Measurements from ENCODE around the gene MRPS15. TPM values are rescaled to one million over a fixed set of nuclear protein-coding genes. Genes with fewer than 3 reads are reported as not detected.
"Not testable (repeated sequence)": the region's sequence is repeated elsewhere in the genome, so short reads cannot be mapped to it uniquely, and the experiment has no call there.

Gene MRPS15
- total RNA-seq (10 to 100 TPM; 34.7 to 37.0 TPM), polyA plus RNA-seq (10 to 100 TPM; 78.7 to 81.3 TPM)
- long read RNA-seq, donor 1, transcript MRPS15-201 (8 exons, 1,006 nt): major isoform, 25 of 32 reads
- long read RNA-seq, donor 1, partial matches to known transcripts: 2 of 32 reads
- long read RNA-seq, donor 1, other reads (novel, unspliced or antisense): 5 of 32 reads
- long read RNA-seq, donor 2, transcript MRPS15-201 (8 exons, 1,006 nt): major isoform, 6 of 8 reads
- long read RNA-seq, donor 2, partial matches to known transcripts: 0 of 8 reads
- long read RNA-seq, donor 2, other reads (novel, unspliced or antisense): 1 of 8 reads

DNA sequence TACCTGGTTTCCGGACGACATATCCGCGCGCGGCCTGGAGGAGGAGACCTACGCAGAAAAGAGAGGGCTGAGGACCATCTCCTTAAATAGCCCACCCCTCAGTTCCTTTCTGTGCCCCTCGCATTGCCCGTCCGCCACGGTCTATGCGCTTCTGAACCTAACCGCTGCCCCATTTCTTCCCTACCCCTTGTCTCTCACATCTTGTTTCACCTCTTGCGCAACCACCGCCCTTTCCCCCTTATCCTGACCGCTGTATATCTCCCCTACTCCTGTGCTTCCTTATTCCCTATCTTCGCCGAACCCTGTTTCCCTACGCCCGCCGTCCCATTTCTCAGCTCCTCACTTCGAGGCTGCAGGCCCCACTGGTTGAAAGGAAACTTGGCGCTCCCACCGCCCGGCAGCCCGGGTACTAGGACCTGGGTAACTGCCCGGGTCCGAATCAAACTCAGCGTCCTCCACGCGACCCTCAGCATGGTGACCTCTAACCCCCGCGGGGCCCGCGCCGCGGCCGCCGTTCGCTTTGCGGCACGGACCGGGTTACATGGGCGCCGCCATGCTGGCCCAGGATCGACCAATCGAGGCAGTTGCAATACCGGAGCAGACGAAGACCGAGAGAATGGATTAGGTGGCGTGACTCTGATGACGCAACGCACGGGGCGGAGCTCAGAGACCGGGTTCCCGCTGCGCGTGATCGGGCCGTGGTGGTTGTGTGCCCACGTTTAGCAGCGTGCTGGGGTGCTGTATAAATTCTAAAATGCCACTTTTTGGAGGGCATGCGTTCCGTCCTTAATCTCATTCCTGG is at the start of gene MRPS15:
TSS of gene MRPS15 (minus strand) at position 582 of the 802 bp plus-strand sequence. CDS start at position 473, 109 bp downstream.
- H3K4me1 ChIP-seq (ENCODE audit: control insufficient read depth in 1 of 2, insufficient read depth in 2 of 2, low read length in 2 of 2): no peaks in the 10 kb centered on the region
- intact Hi-C loops (cut with DNase I): loop anchor here in 1 of 2 donors (10.0 kb wide), 1 partner anchor 1341 kb away; the partner anchor contains the start of genes C1orf122 and YRDC
- ATAC-seq (ENCODE audit: low FRiP score) (peak; percentile 97), DNase-seq (peak; percentile 98 to 99)
- H3K27ac ChIP-seq (ENCODE audit: low read depth in 1 of 2, low read length in 2 of 2): peak within 1 kb of the TSS; percentile 62 to 75
- H3K4me3 ChIP-seq (ENCODE audit: low read length in 2 of 2): peak within 1 kb of the TSS; percentile 61 to 90
- no peaks in the 10 kb centered on the region for H3K27me3 ChIP-seq (ENCODE audit: control insufficient read depth in 1 of 2, insufficient read depth in 2 of 2, low read length in 1 of 2)
- 0% methylated on average over 61 to 65 of the region's 65 CpGs for WGBS, 2 donors
- H3K9me3 ChIP-seq (ENCODE audit: control insufficient read depth, low read length): no peaks in the 10 kb centered on the region
- peaks cover 0 to 8% of the 10 kb centered on the region in 2 donors for H3K36me3 ChIP-seq (ENCODE audit: control insufficient read depth in 1 of 2, insufficient read depth in 2 of 2, low read length in 1 of 2)

DNA sequence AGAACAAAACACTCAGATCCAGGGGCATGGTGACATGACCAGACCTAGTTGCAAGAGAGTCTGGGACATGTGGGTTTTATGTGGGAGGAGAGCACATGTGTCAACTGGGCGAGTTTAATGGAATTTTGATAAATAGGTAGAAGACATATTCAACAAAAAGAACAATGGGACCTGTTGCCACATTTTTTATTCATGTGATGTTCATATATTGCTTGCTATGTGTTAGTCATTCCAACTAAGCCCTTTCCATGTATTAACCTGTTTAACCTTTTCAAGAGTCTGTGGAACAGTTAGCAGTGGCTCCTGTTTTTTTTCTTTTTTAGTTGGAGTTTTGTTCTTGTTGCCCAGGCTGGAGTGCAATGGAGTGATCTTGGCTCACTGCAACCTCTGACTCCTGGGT is 48.7 kb upstream of the MRPS15 start:
- H3K36me3 ChIP-seq (ENCODE audit: control insufficient read depth in 1 of 2, insufficient read depth in 2 of 2, low read length in 1 of 2): no peaks in the 10 kb centered on the region
- no peak overlapping the region for H3K4me3 ChIP-seq (ENCODE audit: low read length in 2 of 2)
- H3K27ac ChIP-seq (ENCODE audit: low read depth in 1 of 2, low read length in 2 of 2): no peak overlapping the region
- H3K4me1 ChIP-seq (ENCODE audit: control insufficient read depth in 1 of 2, insufficient read depth in 2 of 2, low read length in 2 of 2): no peaks in the 10 kb centered on the region
- ATAC-seq (ENCODE audit: low FRiP score) (no peak), DNase-seq (no peak)
- H3K27me3 ChIP-seq (ENCODE audit: control insufficient read depth in 1 of 2, insufficient read depth in 2 of 2, low read length in 1 of 2): no peaks in the 10 kb centered on the region
- whole genome bisulfite sequencing, 2 donors: 50 to 57% methylated on average over 1 of the region's 1 CpG
- H3K9me3 ChIP-seq (ENCODE audit: control insufficient read depth, low read length): no peaks in the 10 kb centered on the region
- intact Hi-C loops (cut with DNase I): no loop called here

DNA sequence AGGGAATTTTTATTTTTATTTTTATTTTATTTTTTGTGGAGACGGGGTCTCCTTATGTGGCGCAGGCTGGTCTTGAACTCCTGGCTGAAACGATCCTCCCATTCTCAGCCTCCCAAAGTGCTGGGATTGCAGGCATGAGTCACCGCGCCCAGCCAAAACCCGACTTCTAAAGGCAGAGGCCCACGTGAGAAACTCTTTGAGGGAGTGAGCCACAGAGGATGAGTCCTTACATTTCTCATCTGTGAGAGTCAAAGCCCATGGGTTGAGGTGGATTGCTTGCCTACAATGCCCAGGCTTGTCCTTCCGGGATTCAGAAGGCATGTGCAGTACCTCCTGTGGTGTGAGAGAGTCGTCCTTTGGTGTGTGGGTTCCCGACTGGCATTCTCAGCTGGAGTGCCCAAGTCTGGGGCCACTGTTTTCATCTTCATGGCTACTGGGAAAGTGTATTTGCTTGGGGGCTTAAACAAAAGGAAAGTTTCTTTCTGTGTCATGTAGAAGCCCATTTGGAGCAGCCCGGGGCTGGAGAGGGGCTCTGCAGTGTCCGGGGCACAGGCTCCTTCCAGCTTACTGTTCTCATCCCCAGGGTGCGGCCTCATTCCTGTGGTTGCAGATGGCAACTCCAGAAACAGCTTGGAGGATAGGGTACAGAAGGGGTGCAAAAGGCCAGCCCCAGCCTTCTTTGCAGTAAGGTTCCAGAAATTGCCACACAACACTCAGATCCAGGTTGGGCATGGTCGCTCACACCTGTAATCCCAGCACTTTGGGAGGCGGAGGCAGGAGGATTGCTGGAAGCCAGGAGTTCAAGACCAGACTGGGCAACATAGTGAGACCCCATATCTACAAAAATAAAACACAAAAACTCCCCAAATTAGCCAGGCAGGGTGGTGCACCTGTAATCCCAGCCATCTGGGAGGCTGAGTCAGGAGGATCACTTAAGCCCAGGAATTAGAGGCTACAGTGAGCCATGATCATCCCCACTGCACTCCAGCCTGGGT is 47.9 kb upstream of the MRPS15 start:
- DNase-seq (no peak), ATAC-seq (ENCODE audit: low FRiP score) (no peak)
- 72 to 74% methylated on average over 15 of the region's 15 CpGs for WGBS, 2 donors
- H3K4me1 ChIP-seq (ENCODE audit: control insufficient read depth in 1 of 2, insufficient read depth in 2 of 2, low read length in 2 of 2): no peaks in the 10 kb centered on the region
- intact Hi-C loops (cut with DNase I): no loop called here
- H3K9me3 ChIP-seq (ENCODE audit: control insufficient read depth, low read length): no peaks in the 10 kb centered on the region
- H3K27me3 ChIP-seq (ENCODE audit: control insufficient read depth in 1 of 2, insufficient read depth in 2 of 2, low read length in 1 of 2): no peaks in the 10 kb centered on the region
- H3K27ac ChIP-seq (ENCODE audit: low read depth in 1 of 2, low read length in 2 of 2): no peak overlapping the region
- no peak overlapping the region for H3K4me3 ChIP-seq (ENCODE audit: low read length in 2 of 2)
- H3K36me3 ChIP-seq (ENCODE audit: control insufficient read depth in 1 of 2, insufficient read depth in 2 of 2, low read length in 1 of 2): no peaks in the 10 kb centered on the region

DNA sequence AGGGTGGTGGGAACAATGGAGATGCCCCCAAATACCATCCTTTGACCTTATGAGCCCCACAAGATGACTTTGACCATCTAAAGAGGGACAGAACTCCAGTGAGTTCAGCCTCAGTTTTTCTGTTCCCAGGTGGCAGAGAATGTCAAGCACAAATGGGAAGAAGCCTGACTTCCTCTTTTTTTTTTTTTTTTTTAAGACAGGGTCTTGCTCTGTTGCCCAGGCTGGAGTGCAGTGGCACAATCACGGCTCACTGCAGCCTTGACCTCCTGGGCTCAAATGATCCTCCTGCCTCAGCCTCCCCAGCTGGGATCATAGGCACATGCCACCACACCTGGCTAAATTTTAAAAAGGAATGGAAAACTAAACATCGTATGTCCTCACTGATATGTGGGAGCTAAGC is 47.0 kb upstream of the MRPS15 start:
- H3K4me3 ChIP-seq (ENCODE audit: low read length in 2 of 2); H3K36me3 ChIP-seq (ENCODE audit: control insufficient read depth in 1 of 2, insufficient read depth in 2 of 2, low read length in 1 of 2); H3K4me1 ChIP-seq (ENCODE audit: control insufficient read depth in 1 of 2, insufficient read depth in 2 of 2, low read length in 2 of 2); ATAC-seq (ENCODE audit: low FRiP score); H3K27ac ChIP-seq (ENCODE audit: low read depth in 1 of 2, low read length in 2 of 2); H3K9me3 ChIP-seq (ENCODE audit: control insufficient read depth, low read length); intact Hi-C loops (cut with DNase I); DNase-seq; H3K27me3 ChIP-seq (ENCODE audit: control insufficient read depth in 1 of 2, insufficient read depth in 2 of 2, low read length in 1 of 2): not testable (repeated sequence)
- 81 to 85% methylated on average over 2 of the region's 2 CpGs for WGBS, 2 donors

DNA sequence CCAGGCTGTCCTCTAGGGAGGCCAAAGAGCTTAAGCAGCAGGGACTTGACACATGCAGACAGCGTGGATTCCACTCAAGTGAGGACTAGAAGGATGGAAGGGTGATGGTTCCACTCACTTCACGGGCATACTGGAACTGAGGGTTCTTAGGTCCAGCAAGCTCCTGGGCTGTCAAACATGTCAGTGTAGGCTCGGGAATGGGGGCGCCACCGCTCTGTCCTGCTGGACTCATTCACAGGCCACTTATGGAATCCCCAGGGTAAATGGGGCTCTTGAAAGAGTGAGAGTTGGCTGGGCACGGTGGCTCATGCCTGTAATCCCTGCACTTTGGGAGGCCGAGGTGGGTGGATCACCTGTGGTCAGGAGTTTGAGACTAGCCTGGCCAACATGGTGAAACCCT is 46.2 kb upstream of the MRPS15 start:
- H3K36me3 ChIP-seq (ENCODE audit: control insufficient read depth in 1 of 2, insufficient read depth in 2 of 2, low read length in 1 of 2): no peaks in the 10 kb centered on the region
- ATAC-seq (ENCODE audit: low FRiP score) (no peak), DNase-seq (no peak)
- no peak overlapping the region for H3K4me3 ChIP-seq (ENCODE audit: low read length in 2 of 2)
- WGBS, 2 donors: 75 to 81% methylated on average over 7 of the region's 7 CpGs
- intact Hi-C loops (cut with DNase I): no loop called here
- H3K27ac ChIP-seq (ENCODE audit: low read depth in 1 of 2, low read length in 2 of 2): no peak overlapping the region
- no peaks in the 10 kb centered on the region for H3K4me1 ChIP-seq (ENCODE audit: control insufficient read depth in 1 of 2, insufficient read depth in 2 of 2, low read length in 2 of 2)
- H3K27me3 ChIP-seq (ENCODE audit: control insufficient read depth in 1 of 2, insufficient read depth in 2 of 2, low read length in 1 of 2): no peaks in the 10 kb centered on the region
- no peaks in the 10 kb centered on the region for H3K9me3 ChIP-seq (ENCODE audit: control insufficient read depth, low read length)

DNA sequence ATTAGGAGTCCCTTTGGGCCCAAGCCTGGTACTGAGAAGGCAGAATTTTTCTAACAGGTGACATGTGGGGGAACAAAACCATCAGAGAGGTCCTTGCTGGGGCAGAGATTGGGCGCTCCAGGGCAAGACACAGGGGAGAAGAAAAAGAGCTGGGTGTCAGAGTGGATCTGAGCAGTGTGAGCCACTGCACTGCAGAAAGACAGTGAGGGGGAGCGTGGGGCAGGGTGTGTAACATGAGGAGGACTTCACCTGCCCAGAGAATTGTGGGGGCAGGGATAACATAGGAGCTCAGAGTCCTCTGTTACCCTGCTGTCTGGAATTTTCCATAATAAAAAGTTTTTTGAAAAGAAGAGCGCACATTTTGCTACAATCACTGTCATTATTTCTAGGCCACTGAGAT is 44.1 kb upstream of the MRPS15 start:
- Histone ChIP-seq H3K36me3 (ENCODE audit: control insufficient read depth in 1 of 2, insufficient read depth in 2 of 2, low read length in 1 of 2) (no peaks in the 10 kb centered on the region), H3K4me3 (ENCODE audit: low read length in 2 of 2) (no peak overlapping the region), H3K4me1 (ENCODE audit: control insufficient read depth in 1 of 2, insufficient read depth in 2 of 2, low read length in 2 of 2) (no peaks in the 10 kb centered on the region), H3K27ac (ENCODE audit: low read depth in 1 of 2, low read length in 2 of 2) (no peak overlapping the region), H3K27me3 (ENCODE audit: control insufficient read depth in 1 of 2, insufficient read depth in 2 of 2, low read length in 1 of 2) (no peaks in the 10 kb centered on the region), H3K9me3 (ENCODE audit: control insufficient read depth, low read length) (no peaks in the 10 kb centered on the region)
- intact Hi-C loops (cut with DNase I): no loop called here
- DNase-seq (no peak), ATAC-seq (ENCODE audit: low FRiP score) (no peak)
- WGBS, 2 donors: 78 to 80% methylated on average over 3 of the region's 3 CpGs

DNA sequence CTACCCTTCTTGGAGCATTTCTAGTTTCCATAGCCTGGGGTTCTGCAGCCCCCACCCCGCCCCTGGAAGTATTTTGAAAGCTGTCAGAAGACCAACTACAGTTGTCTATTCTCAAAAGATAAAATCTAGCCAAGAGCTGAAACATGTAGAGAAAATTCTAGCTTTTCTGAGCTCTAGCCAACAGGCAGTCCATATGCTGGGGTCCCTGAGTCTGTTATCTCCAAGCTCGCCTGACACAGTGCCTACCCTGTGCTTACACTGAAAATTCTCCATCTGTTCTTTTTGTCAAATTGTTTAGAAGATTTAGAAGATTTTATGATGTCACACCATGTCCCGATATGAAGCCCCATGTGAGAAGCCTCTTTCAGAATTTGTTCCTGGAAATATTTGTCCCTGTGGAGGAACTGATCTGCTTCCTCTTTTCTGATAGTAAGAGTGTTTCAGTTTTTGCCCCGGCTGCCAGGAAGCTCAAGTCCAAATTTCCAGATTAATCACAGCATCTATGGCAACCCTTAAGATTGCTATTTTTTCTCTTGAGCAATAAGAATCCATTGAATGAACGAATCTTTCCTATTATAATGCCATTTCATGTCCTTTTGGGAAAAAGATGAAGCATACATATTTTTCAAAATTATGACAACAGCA is 42.2 kb upstream of the MRPS15 start:
- H3K4me1 ChIP-seq (ENCODE audit: control insufficient read depth in 1 of 2, insufficient read depth in 2 of 2, low read length in 2 of 2): no peaks in the 10 kb centered on the region
- intact Hi-C loops (cut with DNase I): no loop called here
- H3K36me3 ChIP-seq (ENCODE audit: control insufficient read depth in 1 of 2, insufficient read depth in 2 of 2, low read length in 1 of 2): no peaks in the 10 kb centered on the region
- no peak overlapping the region for H3K4me3 ChIP-seq (ENCODE audit: low read length in 2 of 2)
- no peaks in the 10 kb centered on the region for H3K9me3 ChIP-seq (ENCODE audit: control insufficient read depth, low read length)
- no peak for ATAC-seq (ENCODE audit: low FRiP score)
- H3K27me3 ChIP-seq (ENCODE audit: control insufficient read depth in 1 of 2, insufficient read depth in 2 of 2, low read length in 1 of 2): no peaks in the 10 kb centered on the region
- no peak overlapping the region for H3K27ac ChIP-seq (ENCODE audit: low read depth in 1 of 2, low read length in 2 of 2)
- peak in 1 of 2 donors; percentile 8 for DNase-seq
- WGBS, 2 donors: 62 to 68% methylated on average over 5 of the region's 5 CpGs

GRCh38 chr1:36503733-36504132 is 39.5 kb upstream of the MRPS15 start:
- no peak overlapping the region for H3K27ac ChIP-seq (ENCODE audit: low read depth in 1 of 2, low read length in 2 of 2)
- no peaks in the 10 kb centered on the region for H3K4me1 ChIP-seq (ENCODE audit: control insufficient read depth in 1 of 2, insufficient read depth in 2 of 2, low read length in 2 of 2)
- DNase-seq (no peak), ATAC-seq (ENCODE audit: low FRiP score) (no peak)
- WGBS, 2 donors: 24 to 41% methylated on average over 1 of the region's 1 CpG
- H3K9me3 ChIP-seq (ENCODE audit: control insufficient read depth, low read length): no peaks in the 10 kb centered on the region
- no peaks in the 10 kb centered on the region for H3K36me3 ChIP-seq (ENCODE audit: control insufficient read depth in 1 of 2, insufficient read depth in 2 of 2, low read length in 1 of 2)
- H3K27me3 ChIP-seq (ENCODE audit: control insufficient read depth in 1 of 2, insufficient read depth in 2 of 2, low read length in 1 of 2): no peaks in the 10 kb centered on the region
- H3K4me3 ChIP-seq (ENCODE audit: low read length in 2 of 2): no peak overlapping the region
- intact Hi-C loops (cut with DNase I): no loop called here
